Uterus (tissue), 4 donors: Measurements from ENCODE around the gene PAPPA2. TPM values are rescaled to one million over a fixed set of nuclear protein-coding genes. Genes with fewer than 3 reads are reported as not detected.

Source experiments
- DNase-seq, 2 donors: peaks; one replicate each; pipeline ENCODE4 v3.0.0-alpha.2; 2019 to 2020
- H3K27ac ChIP-seq, 2 donors: fragments of 200-600 bp; sonication (generic); 1 replicate in 1 of 2; 2 replicates in 1 of 2; pipeline ENCODE4 v1.5.1; 2016 to 2018
- H3K27me3 ChIP-seq, 2 donors: fragments of 200-600 bp; sonication (generic); one replicate each; pipeline ENCODE4 v1.5.1; 2018 to 2019; ENCODE audit warnings: control low read depth in 1 of 2
- H3K36me3 ChIP-seq, 2 donors: fragments of 200-600 bp; sonication (generic); one replicate each; pipeline ENCODE4 v1.5.1; 2019; ENCODE audit warnings: control low read depth in 1 of 2
- H3K4me1 ChIP-seq, 2 donors: fragments of 200-600 bp; sonication (generic); one replicate each; pipeline ENCODE4 v1.5.1; 2018 to 2019; ENCODE audit warnings: control low read depth in 1 of 2
- H3K4me3 ChIP-seq, 2 donors: fragments of 200-600 bp; sonication (generic); 1 replicate in 1 of 2; 2 replicates in 1 of 2; pipeline ENCODE4 v1.5.1; 2018 to 2019; ENCODE audit warnings: mild to moderate bottlenecking in 1 of 2
- H3K9me3 ChIP-seq, 2 donors: fragments of 200-600 bp; sonication (generic); one replicate each; pipeline ENCODE4 v1.5.1; 2019; ENCODE audit warnings: control low read depth in 1 of 2
- CTCF ChIP-seq, 4 experiments: fragments of 200-600 bp in 2 of 4; fragments of 450-650 bp in 2 of 4; sonication (generic) in 2 of 4; IDR thresholded peaks; one replicate each; pipeline ENCODE4 v1.5.1; 2016 to 2019; ENCODE audit warnings: antibody characterized with exemption in 4 of 4, mild to moderate bottlenecking in 2 of 4, moderate library complexity in 1 of 4
- POLR2A ChIP-seq, 2 donors: fragments of 450-650 bp; IDR thresholded peaks; one replicate each; pipeline ENCODE4 v1.6.1; 2016; ENCODE audit warnings: antibody characterized with exemption in 2 of 2, mild to moderate bottlenecking in 1 of 2, moderate library complexity in 1 of 2
- intact Hi-C: fragments of 100-400 bp; cut with DNase I; formaldehyde crosslinking; loops from one replicate; pipeline ENCODE4 v1.15.1; 2023; ENCODE audit warnings: low total_unique reads
- total RNA-seq, 4 donors: library from RNA; depleted of rRNA in 3 of 4; stranded (reverse); fragments of >200 nt in 3 of 4; gene quantifications; one replicate each; pipeline versions ENCODE4 v1.1.0 to v1.2.4, GENCODE V29; 2014 to 2023
- donor health status: DM: yes; HTN: yes; CAD: no.

PAPPA2 gene
- total RNA-seq, 4 donors from 2014 or later = 0.51 to 4.0 (median 0.73) TPM; not detected in 1

- intact Hi-C loops = no loop called here
- Histone ChIP-seq H3K4me3 (no peak overlapping the region), H3K27ac (no peak overlapping the region), H3K9me3 (no peaks in the 10 kb centered on the region), H3K27me3 (no peaks in the 10 kb centered on the region), H3K36me3 (no peaks in the 10 kb centered on the region), H3K4me1 (peaks cover 0 to 12% of the 10 kb centered on the region in 2 donors)
- TF ChIP-seq CTCF (IDR thresholded peaks at IDR 0.05) (no peak), POLR2A (IDR thresholded peaks at IDR 0.05) (no peak)
- DNase-seq = no peak
These were observed 333.6 kb downstream of the PAPPA2 start for GRCh38 chr1:176796583-176796982.

GRCh38 chr1:176799327-176799726, 336.4 kb downstream of the PAPPA2 start:
- intact Hi-C loops = no loop called here
- no peaks in the 10 kb centered on the region for H3K27me3 ChIP-seq

GRCh38 chr1:176800978-176801513, 338.1 kb downstream of the PAPPA2 start:
- intact Hi-C loops = no loop called here
- H3K27ac ChIP-seq = no peak overlapping the region

More at GRCh38 chr1:176799327-176799726, 336.4 kb downstream of the PAPPA2 start:
- Histone ChIP-seq H3K36me3 (no peaks in the 10 kb centered on the region), H3K4me3 (no peak overlapping the region), H3K4me1 (peaks cover 0 to 12% of the 10 kb centered on the region in 2 donors), H3K27ac (no peak overlapping the region), H3K9me3 (no peaks in the 10 kb centered on the region)
- no peak for DNase-seq
- TF ChIP-seq POLR2A (IDR thresholded peaks at IDR 0.05) = no peak

GRCh38 chr1:176801514-176802020, 338.6 kb downstream of the PAPPA2 start:
- Histone ChIP-seq H3K36me3 (no peaks in the 10 kb centered on the region), H3K4me3 (no peak overlapping the region), H3K27me3 (no peaks in the 10 kb centered on the region), H3K9me3 (no peaks in the 10 kb centered on the region), H3K27ac (no peak overlapping the region), H3K4me1 (peaks cover 0 to 12% of the 10 kb centered on the region in 2 donors)
- no peak for TF ChIP-seq POLR2A (IDR thresholded peaks at IDR 0.05)
- TF ChIP-seq CTCF (IDR thresholded peaks at IDR 0.05) = no peak
- intact Hi-C loops = no loop called here
- DNase-seq = peak; percentile 22 to 39

More at GRCh38 chr1:176800978-176801513, 338.1 kb downstream of the PAPPA2 start:
- H3K36me3 ChIP-seq = no peaks in the 10 kb centered on the region
- H3K4me1 ChIP-seq = peaks cover 0 to 12% of the 10 kb centered on the region in 2 donors
- DNase-seq = no peak
- no peak overlapping the region for H3K4me3 ChIP-seq
- no peaks in the 10 kb centered on the region for H3K9me3 ChIP-seq
- H3K27me3 ChIP-seq = no peaks in the 10 kb centered on the region
- TF ChIP-seq CTCF (IDR thresholded peaks at IDR 0.05) = no peak
- no peak for TF ChIP-seq POLR2A (IDR thresholded peaks at IDR 0.05)

GRCh38 chr1:176802316-176802715, 339.3 kb downstream of the PAPPA2 start:
- no peak overlapping the region for H3K4me3 ChIP-seq
- no peak overlapping the region for H3K27ac ChIP-seq
- no peaks in the 10 kb centered on the region for H3K36me3 ChIP-seq
- TF ChIP-seq CTCF (IDR thresholded peaks at IDR 0.05) (no peak), POLR2A (IDR thresholded peaks at IDR 0.05) (no peak)
- H3K27me3 ChIP-seq = no peaks in the 10 kb centered on the region
- DNase-seq = no peak
- intact Hi-C loops = no loop called here
- peaks cover 0 to 12% of the 10 kb centered on the region in 2 donors for H3K4me1 ChIP-seq
- no peaks in the 10 kb centered on the region for H3K9me3 ChIP-seq
